Stomach (tissue), 9 donors: ENCODE measurements around the gene SGMS2. TPM values are rescaled to one million over a fixed set of nuclear protein-coding genes. Genes with fewer than 3 reads are reported as not detected.
A peak's percentile ranks its signal among the peaks of the same experiment; 100 is the strongest.

Source experiments
- DNase-seq, 2 donors: peaks; one replicate each; pipeline versions ENCODE4 v3.0.0 to v3.0.0-alpha.2; 2013 to 2019
- H3K27ac ChIP-seq, 5 donors: fragments of 200-600 bp in 4 of 5; sonication (generic) in 4 of 5; one replicate each; pipeline ENCODE4 v1.5.1; 2013 to 2019; ENCODE audit warnings: mild to moderate bottlenecking in 1 of 5, moderate library complexity in 1 of 5
- H3K27me3 ChIP-seq, 3 donors: fragments of 200-600 bp; sonication (generic); one replicate each; pipeline ENCODE4 v1.5.1; 2017 to 2019; ENCODE audit warnings: mixed run types in 1 of 3
- H3K36me3 ChIP-seq, 4 donors: fragments of 200-600 bp; sonication (generic); 1 replicate in 3 of 4; 2 replicates in 1 of 4; pipeline ENCODE4 v1.5.1; 2016 to 2019
- H3K4me1 ChIP-seq, 4 donors: fragments of 200-600 bp; sonication (generic); one replicate each; pipeline ENCODE4 v1.5.1; 2016 to 2019
- H3K4me3 ChIP-seq, 4 donors: fragments of 200-600 bp; sonication (generic) in 3 of 4; one replicate each; pipeline ENCODE4 v1.5.1; 2016 to 2019; ENCODE audit warnings: mild to moderate bottlenecking in 1 of 4
- H3K9me3 ChIP-seq, 4 donors: fragments of 200-600 bp; sonication (generic); one replicate each; pipeline ENCODE4 v1.5.1; 2016 to 2019
- CTCF ChIP-seq, 7 experiments: fragments of 450-650 bp in 4 of 7; fragments of 200-600 bp in 3 of 7; sonication (generic) in 3 of 7; IDR thresholded peaks; one replicate each; pipeline ENCODE4 v1.5.1; 2016 to 2019; ENCODE audit warnings: antibody characterized with exemption in 7 of 7, control low read depth in 2 of 7, mild to moderate bottlenecking in 1 of 7
- EP300 ChIP-seq: sonication (generic); formaldehyde crosslinking; IDR thresholded peaks from one replicate; pipeline ENCODE4 v1.6.1; 2017; ENCODE audit warnings: antibody characterized with exemption
- POLR2A ChIP-seq, 4 donors: fragments of 450-650 bp; IDR thresholded peaks; one replicate each; pipeline ENCODE4 v1.6.1; 2016; ENCODE audit warnings: antibody characterized with exemption in 4 of 4, control low read depth in 2 of 4, mild to moderate bottlenecking in 1 of 4, moderate library complexity in 1 of 4
- POLR2AphosphoS5 ChIP-seq, 3 donors: sonication (generic); formaldehyde crosslinking; IDR thresholded peaks; one replicate each; pipeline ENCODE4 v1.6.1; 2016; ENCODE audit warnings: antibody characterized with exemption in 3 of 3
- WGBS, 5 donors: extraction: QIAGEN DNeasy Blood & Tissue Kit in 3 of 5; methylation state at CpG; one replicate each; pipeline versions ENCODE4 v1.1.5 to v1.1.7; 2013 to 2018; 5-methylcytosine and 5-hydroxymethylcytosine counted together
- intact Hi-C: fragments of 100-400 bp; cut with DNase I; formaldehyde crosslinking; loops from one replicate; pipeline ENCODE4 v1.15.1; 2023; ENCODE audit warnings: low total_unique reads
- polyA plus RNA-seq, 3 donors: library from polyadenylated mRNA; stranded (reverse); fragments of 200-250 nt; gene quantifications; one replicate each; pipeline ENCODE4 v1.2.3, GENCODE V29; 2013
- total RNA-seq, 5 donors: library from RNA; depleted of rRNA; stranded (reverse); fragments of >200 nt; gene quantifications; one replicate each; pipeline versions ENCODE4 v1.1.0 to v1.2.3, GENCODE V29; 2014 to 2016
- donor health status: healthy with polysubstance abuse.
- donor health status: Bipolar disorder and iron deficiency.
- donor health status: healthy.

The SGMS2 gene
- total and polyA plus RNA-seq, 8 donors: 2.4 to 85.8 (median 20.4) TPM

- H3K27me3 ChIP-seq: no peaks in the 10 kb centered on the region
- peak in 1 of 2 donors; percentile 24 for DNase-seq
- no peak for TF ChIP-seq EP300
- no peak for TF ChIP-seq CTCF (IDR thresholded peaks at IDR 0.05)
- peak overlapping the region in 2 of 4 donors; percentile 7 to 22 for H3K4me3 ChIP-seq
- H3K9me3 ChIP-seq: no peaks in the 10 kb centered on the region
- intact Hi-C loops: no loop called here
- peaks cover 0 to 10% (median 3%) of the 10 kb centered on the region in 4 donors for H3K4me1 ChIP-seq
- WGBS, 5 donors: 25 to 33% (median 29%) methylated on average over 10 of the region's 10 CpGs
- H3K36me3 ChIP-seq: no peaks in the 10 kb centered on the region
- H3K27ac ChIP-seq: peak overlapping the region in 1 of 5 donors; percentile 21
Measured at GRCh38 chr4:107799669-107800450, 24.9 kb upstream of the SGMS2 start.

DNA sequence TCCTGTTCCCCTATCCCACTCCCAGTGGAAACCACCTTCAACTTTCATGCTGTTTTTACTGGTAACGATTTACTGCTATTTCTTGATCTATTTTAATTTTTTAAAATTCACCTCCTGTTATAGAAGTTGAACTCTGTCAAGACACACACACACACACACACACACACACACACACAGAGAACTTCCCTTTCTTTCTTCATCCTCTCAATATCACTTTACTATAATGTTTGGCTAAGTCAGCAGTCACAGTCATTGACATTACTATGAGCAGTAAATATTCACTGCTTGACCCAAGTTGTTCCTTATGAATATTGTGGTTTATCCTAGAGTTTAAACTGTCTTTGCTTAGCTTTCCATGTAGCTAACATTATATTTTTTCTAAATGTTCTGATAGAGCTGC is 24.0 kb upstream of the SGMS2 start:
- H3K9me3 ChIP-seq: no peaks in the 10 kb centered on the region
- H3K36me3 ChIP-seq: no peaks in the 10 kb centered on the region
- WGBS, 5 donors: 47 to 58% (median 56%) methylated on average over 1 of the region's 1 CpG
- no peak for DNase-seq
- TF ChIP-seq EP300 (no peak), POLR2AphosphoS5 (IDR thresholded peaks at IDR 0.05) (no peak), POLR2A (IDR thresholded peaks at IDR 0.05) (no peak), CTCF (IDR thresholded peaks at IDR 0.05) (no peak)
- no peak overlapping the region for H3K27ac ChIP-seq
- H3K4me3 ChIP-seq: no peak overlapping the region
- no peaks in the 10 kb centered on the region for H3K27me3 ChIP-seq
- intact Hi-C loops: no loop called here
- H3K4me1 ChIP-seq: peaks cover 0 to 10% (median 3%) of the 10 kb centered on the region in 4 donors

GRCh38 chr4:107801766-107802211 is 22.9 kb upstream of the SGMS2 start:
- Histone ChIP-seq H3K27me3 (no peaks in the 10 kb centered on the region), H3K4me3 (no peak overlapping the region), H3K9me3 (no peaks in the 10 kb centered on the region), H3K36me3 (no peaks in the 10 kb centered on the region), H3K4me1 (peaks cover 0 to 10% (median 3%) of the 10 kb centered on the region in 4 donors), H3K27ac (no peak overlapping the region)
- DNase-seq: no peak
- 39 to 61% (median 55%) methylated on average over 1 of the region's 1 CpG for WGBS, 5 donors
- intact Hi-C loops: no loop called here
- TF ChIP-seq EP300: no peak
- no peak for TF ChIP-seq POLR2AphosphoS5 (IDR thresholded peaks at IDR 0.05)
- TF ChIP-seq POLR2A (IDR thresholded peaks at IDR 0.05): no peak
- TF ChIP-seq CTCF (IDR thresholded peaks at IDR 0.05): no peak

DNA sequence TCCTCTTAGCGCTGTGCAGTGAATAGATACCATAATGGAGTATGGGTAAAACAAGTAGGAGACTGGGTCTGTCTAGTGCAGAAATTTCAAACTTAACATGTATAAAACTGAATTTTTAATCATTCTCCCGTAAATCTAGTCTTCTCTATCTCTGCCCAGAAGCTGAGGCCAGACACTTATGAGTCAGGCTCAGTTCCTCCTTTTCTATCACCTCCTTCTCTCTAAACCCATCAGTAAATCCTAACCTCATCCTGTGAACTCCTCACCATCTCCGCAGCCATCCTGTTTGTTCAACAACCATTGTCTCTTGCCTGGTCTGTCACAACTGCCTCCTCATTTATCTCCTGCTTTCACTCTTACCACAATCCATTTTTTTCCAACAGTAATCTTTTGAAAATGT is 19.8 kb upstream of the SGMS2 start:
- WGBS, 5 donors: 86 to 95% (median 88%) methylated on average over 3 of the region's 3 CpGs
- peaks cover 0 to 22% (median 6%) of the 10 kb centered on the region in 4 donors for H3K4me1 ChIP-seq
- intact Hi-C loops: no loop called here

More for the DNA sequence above, 19.8 kb upstream of the SGMS2 start:
- no peak for TF ChIP-seq POLR2A (IDR thresholded peaks at IDR 0.05)
- TF ChIP-seq POLR2AphosphoS5 (IDR thresholded peaks at IDR 0.05): no peak
- TF ChIP-seq EP300: no peak
- TF ChIP-seq CTCF (IDR thresholded peaks at IDR 0.05): no peak
- Histone ChIP-seq H3K27me3 (no peaks in the 10 kb centered on the region), H3K4me3 (no peak overlapping the region), H3K9me3 (no peaks in the 10 kb centered on the region), H3K36me3 (no peaks in the 10 kb centered on the region), H3K27ac (no peak overlapping the region)
- DNase-seq: no peak
